IPS DF 19.7 (cell line): ENCODE measurements around the gene ADAM11.

Source experiments
- DNase-seq: peaks from one replicate; pipeline ENCODE4 v3.0.0-alpha.2; 2013; ENCODE audit warnings: low read depth, low spot score

ADAM11 gene

GRCh38 chr17:44830359-44831288, 71.8 kb downstream of the ADAM11 start:
- DNase-seq = peak; percentile 88

- no peak for DNase-seq
Observed at GRCh38 chr17:44831371-44831770, 72.6 kb downstream of the ADAM11 start.
